Osteoblast (primary cell): Measurements from ENCODE around the gene UCHL3. TPM values are rescaled to one million over a fixed set of nuclear protein-coding genes. Genes with fewer than 3 reads are reported as not detected.

Source experiments
- DNase-seq: peaks from one replicate; pipeline ENCODE4 v3.0.0; 2011; ENCODE audit warnings: low spot score, mixed read lengths; ENCODE audit not compliant: insufficient read length; ENCODE audit errors: missing footprints
- H2AFZ ChIP-seq: 2 replicates; pipeline ENCODE4 v1.6.0; 2011; ENCODE audit warnings: mild to moderate bottlenecking, low read length
- H3K27ac ChIP-seq: 2 replicates; pipeline ENCODE4 v1.5.1; 2011; ENCODE audit warnings: mild to moderate bottlenecking, low read depth, low read length, moderate library complexity
- H3K27me3 ChIP-seq: 2 replicates; pipeline ENCODE4 v1.6.0; 2012; ENCODE audit warnings: mild to moderate bottlenecking, control low read depth, inconsistent platforms, low read length, moderate library complexity; ENCODE audit not compliant: insufficient read depth
- H3K36me3 ChIP-seq: 2 replicates; pipeline ENCODE4 v1.5.1; 2011; ENCODE audit warnings: mild to moderate bottlenecking, low read length, control low read depth, moderate library complexity; ENCODE audit not compliant: insufficient read depth
- H3K4me1 ChIP-seq: 2 replicates; pipeline ENCODE4 v1.5.1; 2011; ENCODE audit warnings: mild to moderate bottlenecking, low read length, control low read depth, moderate library complexity; ENCODE audit not compliant: insufficient read depth
- H3K4me2 ChIP-seq: 2 replicates; pipeline ENCODE4 v1.6.0; 2011; ENCODE audit warnings: mild to moderate bottlenecking, low read length; ENCODE audit not compliant: insufficient read depth
- H3K4me3 ChIP-seq: fragments of 200-600 bp; sonication (generic); 3 replicates; pipeline ENCODE4 v1.5.1; 2012; ENCODE audit warnings: mild to moderate bottlenecking, low read length, inconsistent platforms; ENCODE audit not compliant: insufficient read depth
- H3K79me2 ChIP-seq: 2 replicates; pipeline ENCODE4 v1.6.0; 2012; ENCODE audit warnings: mild to moderate bottlenecking, low read length, control low read depth, inconsistent platforms; ENCODE audit not compliant: insufficient read depth
- H3K9me3 ChIP-seq: 2 replicates; pipeline ENCODE4 v1.5.1; 2011; ENCODE audit warnings: low read depth, low read length, control low read depth
- H4K20me1 ChIP-seq: 2 replicates; pipeline ENCODE4 v1.6.0; 2012; ENCODE audit warnings: mild to moderate bottlenecking, low read length, control low read depth; ENCODE audit not compliant: insufficient read depth
- total RNA-seq: library from RNA; depleted of rRNA; stranded (reverse); fragments of >200 nt; gene quantifications from 2 replicates; pipeline ENCODE4 v1.2.3, GENCODE V29; 2012
- TF ChIP-seq, protein P1 (sequence below): IDR thresholded peaks from 2 replicates; pipeline ENCODE4 v1.5.1; 2011; ENCODE audit warnings: mild to moderate bottlenecking, low read depth, low read length, moderate library complexity; ENCODE audit errors: extremely low read depth

Gene UCHL3
- total RNA-seq, 1 donor, result 15.6 TPM

GRCh38 chr13:75635101-75635827, 85.7 kb downstream of the UCHL3 start:
- Histone ChIP-seq H3K79me2 (peaks cover 76% of the 10 kb centered on the region), H4K20me1 (peaks cover 27% of the 10 kb centered on the region), H3K4me3 (peak overlapping the region; percentile 94), H3K36me3 (peaks cover 41% of the 10 kb centered on the region), H3K9me3 (no peaks in the 10 kb centered on the region), H2AFZ (no peak overlapping the region), H3K4me1 (peaks cover 33% of the 10 kb centered on the region), H3K27ac (peak overlapping the region; percentile 69), H3K27me3 (no peaks in the 10 kb centered on the region), H3K4me2 (peak overlapping the region; percentile 79)
- peak; percentile 68 for DNase-seq
- TF ChIP-seq, protein P1, sequence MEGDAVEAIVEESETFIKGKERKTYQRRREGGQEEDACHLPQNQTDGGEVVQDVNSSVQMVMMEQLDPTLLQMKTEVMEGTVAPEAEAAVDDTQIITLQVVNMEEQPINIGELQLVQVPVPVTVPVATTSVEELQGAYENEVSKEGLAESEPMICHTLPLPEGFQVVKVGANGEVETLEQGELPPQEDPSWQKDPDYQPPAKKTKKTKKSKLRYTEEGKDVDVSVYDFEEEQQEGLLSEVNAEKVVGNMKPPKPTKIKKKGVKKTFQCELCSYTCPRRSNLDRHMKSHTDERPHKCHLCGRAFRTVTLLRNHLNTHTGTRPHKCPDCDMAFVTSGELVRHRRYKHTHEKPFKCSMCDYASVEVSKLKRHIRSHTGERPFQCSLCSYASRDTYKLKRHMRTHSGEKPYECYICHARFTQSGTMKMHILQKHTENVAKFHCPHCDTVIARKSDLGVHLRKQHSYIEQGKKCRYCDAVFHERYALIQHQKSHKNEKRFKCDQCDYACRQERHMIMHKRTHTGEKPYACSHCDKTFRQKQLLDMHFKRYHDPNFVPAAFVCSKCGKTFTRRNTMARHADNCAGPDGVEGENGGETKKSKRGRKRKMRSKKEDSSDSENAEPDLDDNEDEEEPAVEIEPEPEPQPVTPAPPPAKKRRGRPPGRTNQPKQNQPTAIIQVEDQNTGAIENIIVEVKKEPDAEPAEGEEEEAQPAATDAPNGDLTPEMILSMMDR, result no peak

DNA sequence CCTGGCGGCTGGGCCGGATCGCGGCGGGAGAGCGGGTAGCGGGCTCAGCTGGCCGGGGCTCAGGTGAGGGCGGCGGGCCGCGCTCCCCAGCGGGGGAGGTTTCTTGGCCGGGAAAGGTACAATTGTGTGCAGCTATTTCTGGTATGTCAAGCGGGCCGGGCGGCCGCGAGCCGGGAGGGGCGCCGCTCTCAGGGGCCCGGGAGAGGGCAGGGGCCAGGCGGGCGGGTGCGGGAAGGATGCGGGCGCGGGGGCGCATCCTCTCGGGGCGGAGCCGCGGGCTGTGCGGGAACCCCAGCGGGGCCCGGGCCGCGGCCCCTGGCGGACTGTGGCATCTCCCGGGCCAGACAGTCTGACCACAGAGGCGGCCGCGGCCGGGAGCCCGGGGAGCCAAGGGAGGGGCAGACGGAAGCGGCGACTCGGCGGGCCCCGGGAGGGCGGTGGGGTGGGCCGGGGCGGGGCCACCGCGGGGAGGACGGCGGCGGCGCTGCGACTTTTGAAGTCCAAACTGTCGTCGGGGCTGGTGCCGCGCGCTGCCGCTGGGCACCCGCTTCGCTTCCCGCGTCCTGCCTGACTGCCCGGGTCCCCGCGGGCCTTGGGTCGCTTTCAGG, 86.3 kb downstream of the UCHL3 start, which contains the start of gene LMO7:
LMO7 (plus strand) TSS at position 503 of the 608 bp plus-strand sequence. CDS start 328 bp downstream, outside the sequence.
- Histone ChIP-seq H3K79me2 (peaks cover 77% of the 10 kb centered on the region), H3K27ac (peak within 1 kb of the TSS; percentile 69), H4K20me1 (peaks cover 34% of the 10 kb centered on the region), H3K36me3 (peaks cover 42% of the 10 kb centered on the region), H3K27me3 (no peaks in the 10 kb centered on the region), H3K4me3 (peak within 1 kb of the TSS; percentile 94), H3K4me1 (peaks cover 40% of the 10 kb centered on the region), H3K4me2 (peak within 1 kb of the TSS; percentile 90), H2AFZ (peak within 1 kb of the TSS; percentile 64), H3K9me3 (no peaks in the 10 kb centered on the region)
- TF ChIP-seq, protein P1, result no peak
- DNase-seq, result peak; percentile 90

DNA sequence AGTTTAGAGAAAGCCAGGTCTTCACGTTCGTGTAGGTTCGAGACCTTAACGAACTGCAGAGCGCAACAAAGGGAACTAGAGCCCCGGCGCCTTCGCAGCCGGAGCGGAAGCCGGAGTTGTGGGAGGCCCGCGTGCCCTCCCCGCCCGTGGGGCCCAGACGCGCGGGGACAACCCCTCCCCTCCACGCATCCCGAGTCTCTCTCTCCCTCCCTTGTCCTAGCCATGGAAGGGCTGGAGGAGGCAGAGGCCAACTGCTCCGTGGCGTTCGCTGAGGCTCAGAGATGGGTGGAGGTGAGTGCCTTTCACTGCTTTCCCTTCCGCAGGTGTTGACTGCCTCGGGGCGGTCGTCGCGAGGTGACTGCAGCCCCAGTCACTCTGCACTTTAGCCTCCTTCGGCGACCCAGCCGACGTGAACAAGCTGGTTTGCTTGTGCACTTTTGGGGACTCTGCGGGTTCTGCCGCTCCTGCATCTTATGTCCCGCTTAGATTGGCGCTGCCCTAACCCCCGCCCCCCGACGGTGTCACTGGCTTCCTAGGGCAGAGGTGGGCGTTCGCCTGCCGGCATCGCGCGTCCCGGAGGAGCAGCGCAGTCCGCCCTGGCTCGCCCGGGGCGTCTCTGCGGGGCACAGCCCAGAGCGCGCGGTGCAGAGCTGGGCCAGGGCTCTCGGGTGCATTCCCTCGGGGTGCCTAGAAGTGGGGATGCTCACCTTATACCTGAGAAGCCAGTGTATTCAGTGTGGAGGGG, 87.0 kb downstream of the UCHL3 start:
- H4K20me1 ChIP-seq, result peaks cover 41% of the 10 kb centered on the region
- DNase-seq, result peak; percentile 72
- no peaks in the 10 kb centered on the region for H3K9me3 ChIP-seq
- peak overlapping the region; percentile 94 for H3K4me3 ChIP-seq
- peaks cover 46% of the 10 kb centered on the region for H3K4me1 ChIP-seq
- H3K4me2 ChIP-seq, result peak overlapping the region; percentile 75
- TF ChIP-seq, protein P1, result no peak
- peak overlapping the region; percentile 64 for H2AFZ ChIP-seq
- H3K36me3 ChIP-seq, result peaks cover 43% of the 10 kb centered on the region
- peak overlapping the region; percentile 68 for H3K27ac ChIP-seq
- H3K27me3 ChIP-seq, result no peaks in the 10 kb centered on the region
- peaks cover 77% of the 10 kb centered on the region for H3K79me2 ChIP-seq
